Chondrocyte (in vitro differentiated cells): ENCODE data around the gene B4GALT7. TPM values are rescaled to one million over a fixed set of nuclear protein-coding genes. Genes with fewer than 3 reads are reported as not detected.

ENCODE experiments used
- DNase-seq: peaks from one replicate; pipeline ENCODE4 v3.0.0; 2021; ENCODE audit warnings: mixed read lengths, low spot score
- H3K27ac Mint-ChIP-seq: one replicate; pipeline ENCODE4 v1.8.0; 2021; ENCODE audit warnings: mild to moderate bottlenecking, moderate library complexity, mixed read lengths; ENCODE audit not compliant: unreplicated experiment
- H3K27me3 Mint-ChIP-seq: 2 replicates; pipeline ENCODE4 v1.8.0; 2021; ENCODE audit warnings: low read depth, mixed read lengths
- H3K36me3 Mint-ChIP-seq: 2 replicates; pipeline ENCODE4 v1.8.0; 2021; ENCODE audit warnings: low read depth, mixed read lengths
- H3K4me1 Mint-ChIP-seq: 2 replicates; pipeline ENCODE4 v1.8.0; 2021; ENCODE audit warnings: low read depth, mild to moderate bottlenecking, mixed read lengths
- H3K4me3 Mint-ChIP-seq: one replicate; pipeline ENCODE4 v1.8.0; 2021; ENCODE audit warnings: mild to moderate bottlenecking, moderate library complexity, mixed read lengths; ENCODE audit not compliant: unreplicated experiment
- H3K9me3 Mint-ChIP-seq: 2 replicates; pipeline ENCODE4 v1.8.0; 2021; ENCODE audit warnings: low read depth, mixed read lengths
- total RNA-seq: library from RNA; stranded (reverse); gene quantifications from 3 replicates; pipeline ENCODE4 v1.2.1, GENCODE V29; 2021
- TF ChIP-seq, protein P1 (sequence below): fragments of 200-600 bp; sonication (generic); IDR thresholded peaks from 2 replicates; pipeline ENCODE4 v1.5.0; 2021; ENCODE audit warnings: antibody characterized with exemption, mild to moderate bottlenecking, moderate library complexity

B4GALT7 gene
- total RNA-seq, 1 donor from 2014 or later, result 43.9 TPM

DNA sequence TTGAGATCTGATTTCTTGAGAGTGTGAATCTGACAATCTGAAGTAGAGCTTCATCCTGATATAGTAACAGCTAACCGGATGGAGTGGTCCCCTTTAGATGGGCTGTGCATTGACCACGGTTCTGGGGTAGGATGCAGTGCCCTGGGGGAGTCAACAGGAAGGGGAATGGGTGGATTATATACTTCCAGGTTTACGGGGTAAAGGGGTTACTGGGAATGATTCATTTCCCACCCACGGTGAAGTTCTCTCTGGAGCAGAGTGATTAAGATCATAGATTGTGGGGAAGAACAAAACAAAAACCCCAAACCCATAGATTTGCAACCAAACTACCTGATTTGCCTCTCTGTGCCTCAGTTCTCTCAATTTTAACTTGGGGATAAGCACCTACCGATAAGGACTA is 1.5 kb upstream of the B4GALT7 start:
- H3K27me3 Mint-ChIP-seq, result no peaks in the 10 kb centered on the region
- no peak overlapping the region for H3K4me3 Mint-ChIP-seq
- H3K9me3 Mint-ChIP-seq, result no peaks in the 10 kb centered on the region
- TF ChIP-seq, protein P1, sequence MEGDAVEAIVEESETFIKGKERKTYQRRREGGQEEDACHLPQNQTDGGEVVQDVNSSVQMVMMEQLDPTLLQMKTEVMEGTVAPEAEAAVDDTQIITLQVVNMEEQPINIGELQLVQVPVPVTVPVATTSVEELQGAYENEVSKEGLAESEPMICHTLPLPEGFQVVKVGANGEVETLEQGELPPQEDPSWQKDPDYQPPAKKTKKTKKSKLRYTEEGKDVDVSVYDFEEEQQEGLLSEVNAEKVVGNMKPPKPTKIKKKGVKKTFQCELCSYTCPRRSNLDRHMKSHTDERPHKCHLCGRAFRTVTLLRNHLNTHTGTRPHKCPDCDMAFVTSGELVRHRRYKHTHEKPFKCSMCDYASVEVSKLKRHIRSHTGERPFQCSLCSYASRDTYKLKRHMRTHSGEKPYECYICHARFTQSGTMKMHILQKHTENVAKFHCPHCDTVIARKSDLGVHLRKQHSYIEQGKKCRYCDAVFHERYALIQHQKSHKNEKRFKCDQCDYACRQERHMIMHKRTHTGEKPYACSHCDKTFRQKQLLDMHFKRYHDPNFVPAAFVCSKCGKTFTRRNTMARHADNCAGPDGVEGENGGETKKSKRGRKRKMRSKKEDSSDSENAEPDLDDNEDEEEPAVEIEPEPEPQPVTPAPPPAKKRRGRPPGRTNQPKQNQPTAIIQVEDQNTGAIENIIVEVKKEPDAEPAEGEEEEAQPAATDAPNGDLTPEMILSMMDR, result no peak
- DNase-seq, result no peak
- H3K36me3 Mint-ChIP-seq, result peaks cover 19% of the 10 kb centered on the region
- H3K27ac Mint-ChIP-seq, result peak overlapping the region; percentile 86
- peaks cover 44% of the 10 kb centered on the region for H3K4me1 Mint-ChIP-seq

DNA sequence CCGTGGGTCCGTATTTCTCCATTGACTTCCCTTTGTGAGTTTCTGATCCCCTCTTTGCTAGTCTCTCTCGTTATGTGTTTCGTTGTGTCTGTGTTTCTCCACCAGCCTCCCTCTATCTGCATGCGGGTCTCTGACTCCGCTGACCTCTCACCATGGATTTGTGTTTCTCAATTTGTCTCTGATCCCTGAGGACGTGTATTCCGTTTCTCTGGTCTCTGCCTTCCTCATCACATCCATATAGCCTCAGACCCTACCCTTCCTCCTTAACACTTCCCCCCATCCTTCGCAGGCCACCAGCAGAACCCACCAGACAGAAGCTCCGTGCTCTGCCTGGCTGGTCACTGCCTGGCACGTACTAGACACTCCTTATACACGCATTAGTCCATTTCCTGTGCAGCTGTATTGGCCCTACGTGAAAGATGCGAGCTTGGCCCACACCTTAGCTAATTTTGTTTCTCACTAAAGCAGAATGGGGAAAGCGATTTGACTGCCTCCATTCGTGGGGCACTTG is 631 bp downstream of the B4GALT7 start:
- DNase-seq, result no peak
- H3K4me1 Mint-ChIP-seq, result peaks cover 33% of the 10 kb centered on the region
- TF ChIP-seq, protein P1, result no peak
- H3K36me3 Mint-ChIP-seq, result peaks cover 9% of the 10 kb centered on the region
- peak overlapping the region; percentile 96 for H3K4me3 Mint-ChIP-seq
- peak overlapping the region; percentile 94 for H3K27ac Mint-ChIP-seq
- H3K9me3 Mint-ChIP-seq, result no peaks in the 10 kb centered on the region
- H3K27me3 Mint-ChIP-seq, result no peaks in the 10 kb centered on the region

DNA sequence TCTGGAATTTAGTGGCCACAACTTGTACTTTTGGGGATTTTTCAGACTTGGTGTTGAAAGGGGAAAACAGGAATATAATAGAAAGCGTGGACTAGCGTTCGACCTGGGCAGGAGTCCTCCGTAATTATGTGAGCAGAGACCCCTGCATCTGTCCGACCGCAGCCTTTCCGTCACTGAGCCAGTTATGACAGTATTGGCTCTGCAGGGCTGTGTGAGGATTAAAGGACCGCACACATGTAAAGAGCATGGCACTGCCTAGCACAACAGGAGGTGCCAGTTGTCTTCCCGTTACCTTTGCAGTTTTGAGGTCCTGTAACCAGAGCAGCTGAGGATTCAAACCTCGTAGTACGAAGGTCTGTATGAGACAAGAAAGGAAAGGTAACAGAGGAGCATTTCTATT is 1.2 kb downstream of the B4GALT7 start:
- H3K27ac Mint-ChIP-seq, result peak overlapping the region; percentile 94
- TF ChIP-seq, protein P1, result no peak
- H3K9me3 Mint-ChIP-seq, result no peaks in the 10 kb centered on the region

DNA sequence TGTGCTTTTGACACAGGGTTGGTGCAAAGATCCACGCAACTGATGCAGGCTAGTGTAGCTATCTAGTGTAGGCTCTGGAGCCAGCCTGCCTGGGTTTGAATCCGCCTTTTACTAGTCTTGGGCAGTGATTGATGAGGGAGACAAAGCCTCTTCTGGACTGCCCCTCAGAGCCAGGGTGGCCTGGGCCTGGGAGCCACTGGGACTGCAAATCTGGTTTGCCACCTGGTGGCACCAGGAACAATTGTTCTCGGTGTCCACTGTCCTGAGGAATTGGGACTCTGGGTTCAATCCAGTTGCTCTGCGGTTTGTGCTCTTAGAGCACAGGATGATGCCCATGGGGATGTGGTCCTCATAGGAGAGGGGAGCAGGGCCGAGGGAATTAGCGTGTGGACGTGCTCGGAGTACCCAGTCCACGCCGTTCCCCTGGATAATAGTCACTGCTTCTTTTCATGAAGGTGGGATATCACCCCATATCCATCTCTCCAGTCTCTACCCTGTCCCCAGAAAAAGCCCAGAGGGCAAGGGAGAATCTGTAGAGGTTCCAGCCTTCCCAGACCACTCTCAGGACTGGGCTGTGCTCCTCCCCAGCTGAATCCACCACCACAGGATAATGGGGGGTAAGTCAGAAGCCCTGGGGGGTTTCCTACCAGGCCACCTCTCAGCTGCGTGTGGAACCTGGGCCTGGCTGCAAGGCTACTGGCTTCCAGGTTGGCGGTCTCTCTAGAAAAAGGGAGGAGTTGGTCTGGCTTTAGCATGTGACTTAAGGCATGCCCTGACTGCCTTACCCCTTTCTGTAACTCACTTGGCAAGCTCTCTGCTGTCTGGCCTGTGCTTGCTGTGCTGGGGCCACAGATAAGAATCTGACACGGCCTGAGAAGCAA is 1.9 kb downstream of the B4GALT7 start:
- Mint-ChIP-seq H3K27me3 (no peaks in the 10 kb centered on the region), H3K27ac (peak overlapping the region; percentile 18), H3K36me3 (peaks cover 3% of the 10 kb centered on the region), H3K4me1 (peaks cover 29% of the 10 kb centered on the region), H3K4me3 (peak overlapping the region; percentile 16), H3K9me3 (no peaks in the 10 kb centered on the region)
- TF ChIP-seq, protein P1, result peak; percentile 36
- DNase-seq, result no peak

More for the DNA sequence above, 1.2 kb downstream of the B4GALT7 start:
- Mint-ChIP-seq H3K36me3 (peaks cover 7% of the 10 kb centered on the region), H3K4me1 (peaks cover 27% of the 10 kb centered on the region), H3K27me3 (no peaks in the 10 kb centered on the region), H3K4me3 (peak overlapping the region; percentile 96)
- no peak for DNase-seq

DNA sequence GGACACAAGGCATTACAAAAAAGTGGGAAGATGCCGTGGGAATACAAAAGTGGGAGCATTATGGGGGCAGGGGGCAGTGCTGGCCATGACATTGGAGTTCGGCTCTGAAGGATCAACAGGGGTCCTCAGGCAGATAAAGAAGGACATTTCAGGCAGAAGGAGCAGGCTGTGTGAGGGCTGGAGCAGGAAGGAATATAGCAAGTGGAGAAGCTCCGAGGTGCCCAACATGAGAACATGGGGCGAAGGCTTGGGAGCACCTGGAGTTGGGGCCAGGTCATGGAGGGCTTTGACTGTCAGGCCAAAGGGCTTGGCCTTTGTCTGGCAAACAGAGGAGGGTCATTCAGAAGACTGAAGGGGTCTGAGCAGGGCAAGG is 2.5 kb downstream of the B4GALT7 start:
- Mint-ChIP-seq H3K9me3 (no peaks in the 10 kb centered on the region), H3K27me3 (no peaks in the 10 kb centered on the region), H3K4me3 (no peak overlapping the region), H3K36me3 (peaks cover 3% of the 10 kb centered on the region), H3K27ac (peak overlapping the region; percentile 18), H3K4me1 (peaks cover 35% of the 10 kb centered on the region)
- TF ChIP-seq, protein P1, result no peak
- no peak for DNase-seq
